GM12878 (cell line): ENCODE measurements around the gene GPR158. TPM values are rescaled to one million over a fixed set of nuclear protein-coding genes. Genes with fewer than 3 reads are reported as not detected.

Experiments used
- ATAC-seq: fragments of 200-7000 bp; cut with Tn5 transposase; 3 replicates; pipeline ENCODE4 v1.9.1; 2020; ENCODE audit warnings: mild to moderate bottlenecking, moderate library complexity
- BruUV-seq: library from RNA; stranded (reverse); fragments of 400-500 nt; replicated peaks from 2 replicates; lab custom pipeline; 2021; lab: Mats Ljungman, UMichigan
- CTCF ChIA-PET: fragments of 300-600 bp; sonication (Branson Sonifier 250); formaldehyde crosslinking; extraction: SDS; loops from one replicate; lab custom pipeline; 2021; ENCODE audit warnings: inconsistent platforms; lab: Yijun Ruan, JAX
- POLR2A ChIA-PET: fragments of 350-600 bp; formaldehyde crosslinking; extraction: SDS; loops from one replicate; lab custom pipeline; 2021; ENCODE audit warnings: inconsistent platforms; lab: Charles Lee
- RAD21 ChIA-PET: fragments of 300-600 bp; sonication (Branson Sonifier 250); formaldehyde crosslinking; loops from one replicate; lab custom pipeline; 2023; ENCODE audit warnings: antibody characterized with exemption; ENCODE audit not compliant: unreplicated experiment; lab: Charles Lee
- SMC1A ChIA-PET: fragments of 300-600 bp; sonication (Branson Sonifier 250); formaldehyde crosslinking; loops from one replicate; lab custom pipeline; 2023; ENCODE audit not compliant: unreplicated experiment, uncharacterized antibody; lab: Charles Lee
- DNase-seq: peaks from one replicate; pipeline ENCODE4 v3.0.0-alpha.2; 2011; ENCODE audit warnings: low read depth, low spot score
- FAIRE-seq: peaks from 3 replicates; lab custom pipeline; 2011; peaks lifted over from hg19 to GRCh38; lab: Jason Lieb, UNC
- H2AFZ ChIP-seq: 2 replicates; pipeline ENCODE4 v1.6.0; 2011; ENCODE audit warnings: low read depth, low read length, control low read depth; ENCODE audit not compliant: control insufficient read depth
- H3K27ac ChIP-seq: 2 replicates; pipeline ENCODE4 v1.5.1; 2011; ENCODE audit warnings: control low read depth; ENCODE audit not compliant: control insufficient read depth, insufficient read depth
- H3K27me3 ChIP-seq, 2 experiments: replicated peaks in 1 of 2; 2 replicates each; pipeline versions ENCODE4 v1.6.0 to v1.6.1; 2011; ENCODE audit warnings: low read length in 1 of 2; ENCODE audit not compliant: control insufficient read depth in 2 of 2, insufficient read depth in 2 of 2
- H3K36me3 ChIP-seq, 2 experiments: 2 replicates each; pipeline ENCODE4 v1.5.1; 2011; ENCODE audit warnings: low read length in 1 of 2; ENCODE audit not compliant: control insufficient read depth in 2 of 2, insufficient read depth in 2 of 2
- H3K4me1 ChIP-seq: 2 replicates; pipeline ENCODE4 v1.6.1; 2011; ENCODE audit warnings: mild to moderate bottlenecking, low read length, moderate library complexity, mixed read lengths; ENCODE audit not compliant: control insufficient read depth, insufficient read depth
- H3K4me2 ChIP-seq: 2 replicates; pipeline ENCODE4 v1.6.0; 2011; ENCODE audit warnings: control low read depth; ENCODE audit not compliant: control insufficient read depth, insufficient read depth
- H3K4me3 ChIP-seq: fragments of 200-600 bp; sonication (generic); 2 replicates; pipeline ENCODE4 v1.5.1; 2016
- H3K79me2 ChIP-seq: 2 replicates; pipeline ENCODE4 v1.6.0; 2011; ENCODE audit warnings: low read length; ENCODE audit not compliant: control insufficient read depth, insufficient read depth
- H3K9ac ChIP-seq: 2 replicates; pipeline ENCODE4 v1.8.0; 2011; ENCODE audit warnings: low read length, control low read depth, mixed read lengths; ENCODE audit not compliant: control insufficient read depth, insufficient read depth
- H3K9me3 ChIP-seq: replicated peaks from 3 replicates; pipeline ENCODE4 v1.5.1; 2011; ENCODE audit warnings: mild to moderate bottlenecking, low read length; ENCODE audit not compliant: control insufficient read depth, insufficient read depth
- H4K20me1 ChIP-seq: 2 replicates; pipeline ENCODE4 v1.6.0; 2011; ENCODE audit not compliant: control insufficient read depth, insufficient read depth
- CEBPB ChIP-seq, 2 experiments: fragments of 150-350 bp in 1 of 2; IDR thresholded peaks; 2 replicates each; pipeline ENCODE4 v1.6.1; 2012 to 2014; ENCODE audit warnings: low read depth in 2 of 2, low read length in 2 of 2, borderline replicate concordance in 1 of 2, inconsistent platforms in 1 of 2
- EED ChIP-seq: sonication (generic); IDR thresholded peaks from 2 replicates; pipeline ENCODE4 v1.6.1; 2016; ENCODE audit warnings: antibody characterized with exemption, low read depth
- IKZF1 ChIP-seq: fragments of 450-650 bp; conservative IDR thresholded peaks from 2 replicates; pipeline ENCODE4 v1.6.1; 2017; ENCODE audit warnings: antibody characterized with exemption, mild to moderate bottlenecking
- KAT2A ChIP-seq: conservative IDR thresholded peaks from 2 replicates; pipeline ENCODE4 v1.6.1; 2011; ENCODE audit warnings: low read depth, low read length; ENCODE audit not compliant: control insufficient read depth
- KDM1A ChIP-seq: fragments of 200-600 bp; sonication (generic); IDR thresholded peaks from 2 replicates; pipeline ENCODE4 v1.6.1; 2016; ENCODE audit warnings: borderline replicate concordance
- NFXL1 ChIP-seq: fragments of 450-650 bp; IDR thresholded peaks from 2 replicates; pipeline ENCODE4 v1.6.1; 2017; ENCODE audit warnings: antibody characterized with exemption, mild to moderate bottlenecking, borderline replicate concordance
- RB1 ChIP-seq: fragments of 450-650 bp; formaldehyde crosslinking; IDR thresholded peaks from 2 replicates; pipeline ENCODE4 v1.6.1; 2017; ENCODE audit warnings: mild to moderate bottlenecking, borderline replicate concordance
- SP1 ChIP-seq: IDR thresholded peaks from one replicate; pipeline ENCODE4 v1.6.1; 2011; ENCODE audit warnings: low read depth, low read length
- SRF ChIP-seq, 2 experiments: IDR thresholded peaks; 2 replicates each; pipeline ENCODE4 v1.6.1; 2011; ENCODE audit warnings: low read depth in 2 of 2, low read length in 2 of 2, mild to moderate bottlenecking in 1 of 2, moderate library complexity in 1 of 2
- TARDBP ChIP-seq: IDR thresholded peaks from 2 replicates; pipeline ENCODE4 v1.6.1; 2016; ENCODE audit warnings: borderline replicate concordance
- WGBS: methylation state at CpG from one replicate; pipeline ENCODE4 v1.1.6; 2016; ENCODE audit warnings: low lambda C conversion rate; ENCODE audit not compliant: insufficient replicate concordance, insufficient coverage; ENCODE audit errors: missing lambda C conversion rate; 5-methylcytosine and 5-hydroxymethylcytosine counted together
- in situ Hi-C: fragments of 300-500 bp; cut with MboI; formaldehyde crosslinking; loops from 9 replicates; pipeline ENCODE4 v1.14.3; 2018; ENCODE audit warnings: mixed read lengths
- intact Hi-C: fragments of 100-400 bp; cut with micrococcal nuclease; formaldehyde crosslinking; loops from one replicate; pipeline ENCODE4 v1.14.2; 2022; ENCODE audit not compliant: unreplicated experiment
- polyA plus RNA-seq, 11 experiments: library from polyadenylated mRNA; depleted of rRNA in 4 of 11; unstranded in 6 of 11; stranded (reverse) in 5 of 11; fragments of >200 nt; fragmentation: Nextera tagmentation in 4 of 11; fragmentation: Illumina TruSeq in 1 of 11; extraction: Ambion mirVana in 4 of 11; extraction: Trizol in 1 of 11; gene quantifications; 1 replicate in 1 of 11; 2 replicates in 10 of 11; pipeline versions ENCODE4 v1.2.1 to v1.2.3, GENCODE V29; 2011 to 2016; ENCODE audit warnings: inconsistent platforms in 2 of 11, missing spikeins in 2 of 11, low read depth in 1 of 11
- total RNA-seq, 4 experiments: library from RNA; depleted of rRNA in 3 of 4; stranded (reverse); fragments of >200 nt in 3 of 4; fragmentation: Illumina TruSeq in 1 of 4; extraction: Trizol in 1 of 4; gene quantifications; 2 replicates each; pipeline versions ENCODE4 v1.2.1 to v1.2.3, GENCODE V29; 2013 to 2021
- TF ChIP-seq, protein P1 (sequence below): fragments of 450-650 bp; formaldehyde crosslinking; IDR thresholded peaks from 2 replicates; pipeline ENCODE4 v1.4.0; 2022; ENCODE audit warnings: mild to moderate bottlenecking, moderate library complexity
- TF ChIP-seq, protein P2 (sequence below), 3 experiments: IDR thresholded peaks in 2 of 3; conservative IDR thresholded peaks in 1 of 3; 2 replicates each; pipeline ENCODE4 v1.5.1; 2011; ENCODE audit warnings: low read depth in 3 of 3, low read length in 3 of 3, mild to moderate bottlenecking in 3 of 3, control low read depth in 2 of 3, moderate library complexity in 2 of 3, inconsistent platforms in 1 of 3, mixed read lengths in 1 of 3; ENCODE audit not compliant: control insufficient read depth in 2 of 3, insufficient read depth in 1 of 3; ENCODE audit errors: extremely low read depth in 1 of 3
- TF ChIP-seq, protein P3 (sequence below): IDR thresholded peaks from 2 replicates; pipeline ENCODE4 v1.6.1; 2012; ENCODE audit warnings: low read length, inconsistent platforms

GPR158 gene
- total and polyA plus RNA-seq, 10 of the 15 experiments (the other 5 are each of a cell fraction or from before 2014, with no cell fraction given), result not detected

DNA sequence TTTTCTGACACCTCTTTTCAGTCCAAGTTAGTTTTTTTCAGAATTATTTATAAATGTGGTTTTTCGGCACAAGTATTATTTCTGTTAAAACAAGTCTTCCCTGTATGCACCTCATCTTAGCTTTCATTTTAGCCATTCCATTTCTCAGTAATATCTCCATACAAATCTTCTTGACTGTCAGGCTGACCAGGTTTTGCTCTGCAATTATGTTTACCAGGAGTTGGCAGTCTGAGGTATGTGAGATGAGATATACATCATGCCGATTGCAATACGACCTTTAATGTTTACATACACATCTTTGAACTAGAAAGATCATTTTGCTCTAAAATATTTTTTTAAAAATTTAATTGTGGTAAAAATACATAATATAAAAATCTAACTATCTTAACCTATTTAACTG, 209.8 kb downstream of the GPR158 start (continued):
- TF ChIP-seq, protein P1, sequence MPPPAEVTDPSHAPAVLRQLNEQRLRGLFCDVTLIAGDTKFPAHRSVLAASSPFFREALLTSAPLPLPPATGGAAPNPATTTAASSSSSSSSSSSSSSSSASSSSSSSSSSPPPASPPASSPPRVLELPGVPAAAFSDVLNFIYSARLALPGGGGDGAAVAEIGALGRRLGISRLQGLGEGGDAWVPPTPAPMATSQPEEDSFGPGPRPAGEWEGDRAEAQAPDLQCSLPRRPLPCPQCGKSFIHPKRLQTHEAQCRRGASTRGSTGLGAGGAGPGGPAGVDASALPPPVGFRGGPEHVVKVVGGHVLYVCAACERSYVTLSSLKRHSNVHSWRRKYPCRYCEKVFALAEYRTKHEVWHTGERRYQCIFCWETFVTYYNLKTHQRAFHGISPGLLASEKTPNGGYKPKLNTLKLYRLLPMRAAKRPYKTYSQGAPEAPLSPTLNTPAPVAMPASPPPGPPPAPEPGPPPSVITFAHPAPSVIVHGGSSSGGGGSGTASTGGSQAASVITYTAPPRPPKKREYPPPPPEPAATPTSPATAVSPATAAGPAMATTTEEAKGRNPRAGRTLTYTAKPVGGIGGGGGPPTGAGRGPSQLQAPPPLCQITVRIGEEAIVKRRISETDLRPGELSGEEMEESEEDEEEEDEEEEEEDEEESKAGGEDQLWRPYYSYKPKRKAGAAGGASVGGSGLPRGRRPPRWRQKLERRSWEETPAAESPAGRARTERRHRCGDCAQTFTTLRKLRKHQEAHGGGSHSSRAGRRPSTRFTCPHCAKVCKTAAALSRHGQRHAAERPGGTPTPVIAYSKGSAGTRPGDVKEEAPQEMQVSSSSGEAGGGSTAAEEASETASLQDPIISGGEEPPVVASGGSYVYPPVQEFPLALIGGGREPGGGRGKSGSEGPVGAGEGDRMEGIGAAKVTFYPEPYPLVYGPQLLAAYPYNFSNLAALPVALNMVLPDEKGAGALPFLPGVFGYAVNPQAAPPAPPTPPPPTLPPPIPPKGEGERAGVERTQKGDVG (CRISPR knock-in tag), result no peak
- TF ChIP-seq IKZF1, result no peak
- no peak for TF ChIP-seq NFXL1

DNA sequence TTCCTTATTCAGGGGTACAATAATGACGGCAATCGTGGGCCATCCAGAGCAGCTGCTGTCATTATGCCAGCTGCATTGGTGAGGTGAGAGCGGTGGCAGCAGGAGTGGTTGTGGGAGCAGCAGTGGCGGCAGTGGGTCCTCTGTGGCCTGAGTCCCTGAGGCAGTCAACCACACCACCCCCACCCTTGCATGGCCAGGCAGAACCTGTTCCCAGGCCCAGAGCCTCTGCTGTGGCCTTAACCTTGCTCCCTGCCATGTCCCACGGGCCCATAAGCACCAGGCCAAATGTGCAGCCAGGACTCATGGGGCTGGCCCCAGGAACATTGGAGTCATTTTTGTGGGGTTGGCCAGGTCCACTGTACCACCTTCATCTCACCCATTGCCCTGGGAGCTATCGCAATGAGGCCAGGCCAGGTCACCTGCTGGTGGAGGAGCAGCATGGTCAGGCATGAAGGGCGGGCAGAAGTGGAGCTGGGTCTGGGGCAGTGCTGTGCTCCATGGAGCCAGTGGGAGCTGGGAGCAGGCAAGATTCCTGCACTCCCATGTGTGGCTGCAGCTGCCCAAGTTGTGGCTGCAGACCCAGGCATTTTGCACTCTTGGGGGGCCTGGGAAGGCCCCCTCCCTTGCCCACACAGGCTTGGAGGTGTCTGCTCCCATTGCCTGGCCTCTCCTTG, 213.5 kb downstream of the GPR158 start:
- intact Hi-C loops (no loop called here), in situ Hi-C loops (no loop called here)
- SMC1A ChIA-PET, result no interaction called here
- no peak overlapping the region for H3K27ac ChIP-seq
- no peaks in the 10 kb centered on the region for H3K27me3 ChIP-seq
- no peaks in the 10 kb centered on the region for H3K79me2 ChIP-seq
- CTCF ChIA-PET, result no interaction called here
- no peak overlapping the region for H3K9ac ChIP-seq
- WGBS, result 48% methylated on average over 7 of the region's 7 CpGs
- RAD21 ChIA-PET, result no interaction called here
- no peaks in the 10 kb centered on the region for H3K4me1 ChIP-seq
- no peak for ATAC-seq
- no peak for DNase-seq
- BruUV-seq, result no TSS peak
- POLR2A ChIA-PET, result no interaction called here
- H3K36me3 ChIP-seq, result no peaks in the 10 kb centered on the region
- no peak for FAIRE-seq
- H3K4me2 ChIP-seq, result no peak overlapping the region
- no peak overlapping the region for H3K4me3 ChIP-seq
- H3K9me3 ChIP-seq, result no peaks in the 10 kb centered on the region; the same call in 2 of the 3 replicates
- no peaks in the 10 kb centered on the region for H4K20me1 ChIP-seq
- TF ChIP-seq KDM1A (no peak), SRF (IDR thresholded peaks at IDR 0.05; ENCODE audit: low read depth in 2 of 2, low read length in 2 of 2) (no peak), TARDBP (no peak), SP1 (no peak), KAT2A (no peak), EED (no peak), RB1 (no peak), CEBPB (IDR thresholded peaks at IDR 0.05; ENCODE audit: borderline replicate concordance in 1 of 2, low read depth in 2 of 2, low read length in 2 of 2) (no peak)
- TF ChIP-seq, protein P2, sequence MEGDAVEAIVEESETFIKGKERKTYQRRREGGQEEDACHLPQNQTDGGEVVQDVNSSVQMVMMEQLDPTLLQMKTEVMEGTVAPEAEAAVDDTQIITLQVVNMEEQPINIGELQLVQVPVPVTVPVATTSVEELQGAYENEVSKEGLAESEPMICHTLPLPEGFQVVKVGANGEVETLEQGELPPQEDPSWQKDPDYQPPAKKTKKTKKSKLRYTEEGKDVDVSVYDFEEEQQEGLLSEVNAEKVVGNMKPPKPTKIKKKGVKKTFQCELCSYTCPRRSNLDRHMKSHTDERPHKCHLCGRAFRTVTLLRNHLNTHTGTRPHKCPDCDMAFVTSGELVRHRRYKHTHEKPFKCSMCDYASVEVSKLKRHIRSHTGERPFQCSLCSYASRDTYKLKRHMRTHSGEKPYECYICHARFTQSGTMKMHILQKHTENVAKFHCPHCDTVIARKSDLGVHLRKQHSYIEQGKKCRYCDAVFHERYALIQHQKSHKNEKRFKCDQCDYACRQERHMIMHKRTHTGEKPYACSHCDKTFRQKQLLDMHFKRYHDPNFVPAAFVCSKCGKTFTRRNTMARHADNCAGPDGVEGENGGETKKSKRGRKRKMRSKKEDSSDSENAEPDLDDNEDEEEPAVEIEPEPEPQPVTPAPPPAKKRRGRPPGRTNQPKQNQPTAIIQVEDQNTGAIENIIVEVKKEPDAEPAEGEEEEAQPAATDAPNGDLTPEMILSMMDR (IDR thresholded peaks at IDR 0.05 in 2 of 3, conservative IDR thresholded peaks at IDR 0.05 in 1 of 3; ENCODE audit: control insufficient read depth in 2 of 3, extremely low read depth in 1 of 3, insufficient read depth in 1 of 3, low read depth in 3 of 3, low read length in 3 of 3), result no peak
- TF ChIP-seq, protein P3, sequence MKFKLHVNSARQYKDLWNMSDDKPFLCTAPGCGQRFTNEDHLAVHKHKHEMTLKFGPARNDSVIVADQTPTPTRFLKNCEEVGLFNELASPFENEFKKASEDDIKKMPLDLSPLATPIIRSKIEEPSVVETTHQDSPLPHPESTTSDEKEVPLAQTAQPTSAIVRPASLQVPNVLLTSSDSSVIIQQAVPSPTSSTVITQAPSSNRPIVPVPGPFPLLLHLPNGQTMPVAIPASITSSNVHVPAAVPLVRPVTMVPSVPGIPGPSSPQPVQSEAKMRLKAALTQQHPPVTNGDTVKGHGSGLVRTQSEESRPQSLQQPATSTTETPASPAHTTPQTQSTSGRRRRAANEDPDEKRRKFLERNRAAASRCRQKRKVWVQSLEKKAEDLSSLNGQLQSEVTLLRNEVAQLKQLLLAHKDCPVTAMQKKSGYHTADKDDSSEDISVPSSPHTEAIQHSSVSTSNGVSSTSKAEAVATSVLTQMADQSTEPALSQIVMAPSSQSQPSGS, result no peak
- no peak overlapping the region for H2AFZ ChIP-seq
